Measurements from ENCODE around the gene SYTL3.

- TF ChIP-seq ARNT (IDR thresholded peaks at IDR 0.05) (no peak), NFRKB (IDR thresholded peaks at IDR 0.05) (no peak), L3MBTL2 (conservative IDR thresholded peaks at IDR 0.05) (no peak), SUZ12 (IDR thresholded peaks at IDR 0.05) (no peak), FOXM1 (IDR thresholded peaks at IDR 0.05; ENCODE audit: borderline replicate concordance) (no peak), FOXK2 (IDR thresholded peaks at IDR 0.05) (no peak), SP1 (IDR thresholded peaks at IDR 0.05) (no peak), PKNOX1 (IDR thresholded peaks at IDR 0.05) (no peak)
These were observed 153.9 kb downstream of the SYTL3 start for GRCh38 chr6:158803733-158804143.

All from HEK293T (cell line).